HG03457 (cell line): ENCODE measurements around the gene FIZ1.

Experiments
- ATAC-seq: cut with Tn5 transposase; IDR thresholded peaks from one replicate; pipeline ENCODE4 v1.9.1; 2021; ENCODE audit warnings: moderate number of reproducible peaks; ENCODE audit not compliant: unreplicated experiment

Gene FIZ1

DNA sequence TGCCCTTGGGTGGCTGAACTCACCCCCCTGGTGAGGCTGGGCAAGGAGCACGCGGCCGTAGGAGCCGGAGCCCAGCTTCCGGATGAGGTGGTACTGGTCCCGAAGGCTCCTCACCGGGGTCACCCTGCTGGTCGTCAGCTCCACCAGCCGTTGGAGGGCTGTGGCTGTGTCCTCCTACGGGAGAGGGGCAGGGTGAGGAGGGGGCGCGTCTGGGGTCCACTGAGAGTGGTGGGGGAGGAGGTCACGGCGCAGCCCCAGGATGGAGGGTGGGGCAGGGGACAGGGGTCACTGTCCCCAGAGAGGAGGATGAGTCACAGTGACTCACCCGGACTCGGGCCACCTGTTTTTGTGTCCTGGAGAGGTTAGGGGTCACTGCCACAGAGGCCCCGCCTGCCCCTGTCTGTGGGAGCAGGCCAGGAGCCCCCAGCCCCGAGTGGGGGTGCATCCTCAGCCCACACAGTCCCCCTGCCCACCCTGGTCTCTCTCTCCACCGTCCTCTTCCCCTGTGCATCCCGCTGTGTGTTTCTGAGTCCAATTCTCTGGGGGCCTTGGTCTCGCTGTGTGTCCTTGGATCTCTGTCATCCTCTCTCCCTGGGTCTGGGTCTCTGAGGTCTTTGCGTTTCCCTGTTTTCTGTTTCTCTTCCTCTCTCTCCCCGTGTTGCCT is 54.4 kb downstream of the FIZ1 start:
- no peak for ATAC-seq

DNA sequence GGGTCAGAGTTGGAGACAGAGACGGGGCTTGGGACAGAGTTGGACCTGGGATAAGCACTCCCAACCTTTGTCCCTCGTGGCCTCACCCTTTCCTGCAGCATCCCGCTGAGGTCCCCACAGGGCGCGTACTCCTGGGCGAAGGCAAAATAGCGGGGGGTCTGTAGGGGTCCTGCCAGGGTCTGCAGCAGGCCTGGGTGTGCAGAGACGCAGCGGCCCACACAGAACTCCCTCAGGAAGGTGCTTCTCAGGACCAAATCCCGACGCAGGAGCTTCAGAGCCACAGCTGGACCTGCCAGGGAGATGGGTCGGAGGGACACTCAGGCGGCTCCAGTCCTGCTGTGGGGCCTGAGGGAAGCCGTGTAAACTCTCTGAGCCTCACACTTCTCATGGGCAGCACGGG is 55.3 kb downstream of the FIZ1 start:
- ATAC-seq, result no peak

DNA sequence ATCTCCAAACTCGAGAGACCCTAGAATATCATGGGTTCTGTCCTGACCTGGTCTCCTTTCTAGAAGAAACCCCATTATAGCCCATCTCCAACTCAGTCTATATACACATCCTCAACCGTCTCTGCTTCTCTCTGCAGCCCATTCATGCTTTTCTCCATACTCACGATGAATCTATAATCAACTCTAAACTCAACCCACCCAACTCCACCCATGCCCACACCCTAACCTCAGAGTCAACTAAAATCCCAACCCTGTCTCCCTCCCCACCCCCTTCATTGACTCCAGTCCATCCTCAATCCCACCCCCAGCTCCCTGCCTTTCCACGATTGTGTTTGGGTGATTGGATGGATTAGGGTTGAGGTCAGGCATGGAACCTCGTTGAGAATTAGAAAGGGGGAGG is 55.8 kb downstream of the FIZ1 start:
- no peak for ATAC-seq

DNA sequence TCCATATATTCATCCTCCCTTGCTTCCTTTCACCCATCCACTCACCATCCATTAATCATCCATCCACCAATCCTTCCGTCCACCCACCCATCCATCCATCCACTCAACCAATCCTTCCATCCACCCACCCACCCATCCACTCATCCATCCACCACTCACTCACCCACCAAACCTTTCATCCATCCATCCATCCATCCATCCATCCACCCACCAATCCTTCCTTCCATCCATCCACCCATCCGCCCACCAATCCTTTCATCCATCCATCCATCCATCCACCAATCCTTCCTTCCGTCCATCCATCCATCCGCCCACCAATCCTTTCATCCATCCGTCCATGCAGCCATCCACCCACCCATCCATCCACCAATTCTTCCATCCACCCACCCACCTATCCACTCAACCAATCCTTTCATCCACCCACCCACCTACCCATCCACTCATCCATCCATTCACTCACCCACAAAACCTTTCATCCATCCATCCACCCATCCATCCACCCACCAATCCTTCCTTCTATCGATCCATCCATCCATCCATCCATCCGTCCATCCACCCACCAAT is 56.9 kb downstream of the FIZ1 start:
- no peak for ATAC-seq
